A172 (cell line): ENCODE data around the gene MAPKAPK2. TPM values are rescaled to one million over a fixed set of nuclear protein-coding genes. Genes with fewer than 3 reads are reported as not detected.
"Not testable (repeated sequence)": the region's sequence is repeated elsewhere in the genome, so short reads cannot be mapped to it uniquely, and the experiment has no call there.

ENCODE experiments used
- DNase-seq: peaks from one replicate; pipeline ENCODE4 v3.0.0-alpha.2; 2015; ENCODE audit warnings: low spot score
- total RNA-seq: library from RNA; depleted of rRNA; stranded (reverse); fragments of >200 nt; shearing (Covaris generic); gene quantifications from 2 replicates; pipeline ENCODE4 v1.2.3, GENCODE V29; 2014

MAPKAPK2 gene
- total RNA-seq, 1 experiment from 2014 or later, result 46.9 TPM

- no peak for DNase-seq
Measured at GRCh38 chr1:206741142-206741701, 56.5 kb downstream of the MAPKAPK2 start.

GRCh38 chr1:206742719-206743383, 58.1 kb downstream of the MAPKAPK2 start:
- no peak for DNase-seq

- DNase-seq, result no peak
Measured at GRCh38 chr1:206744683-206745082, 60.0 kb downstream of the MAPKAPK2 start.

- no peak for DNase-seq
Measured at GRCh38 chr1:206745301-206745700, 60.6 kb downstream of the MAPKAPK2 start.

GRCh38 chr1:206748348-206749030, 63.8 kb downstream of the MAPKAPK2 start:
- no peak for DNase-seq

- DNase-seq, result no peak
Measured at GRCh38 chr1:206751891-206752290, 67.2 kb downstream of the MAPKAPK2 start.

GRCh38 chr1:206752481-206752880, 67.8 kb downstream of the MAPKAPK2 start:
- DNase-seq, result no peak

- DNase-seq, result peak; percentile 35
Measured at GRCh38 chr1:206753141-206753540, 68.4 kb downstream of the MAPKAPK2 start.

GRCh38 chr1:206754011-206754410, 69.3 kb downstream of the MAPKAPK2 start:
- DNase-seq, result no peak

GRCh38 chr1:206757524-206758266, 73.0 kb downstream of the MAPKAPK2 start:
- DNase-seq, result no peak

- no peak for DNase-seq
Measured at GRCh38 chr1:206760590-206760989, 75.9 kb downstream of the MAPKAPK2 start.

GRCh38 chr1:206761159-206761768, 76.6 kb downstream of the MAPKAPK2 start:
- DNase-seq, result no peak

GRCh38 chr1:206762741-206763364, 78.1 kb downstream of the MAPKAPK2 start:
- DNase-seq, result not testable (repeated sequence)

GRCh38 chr1:206765771-206766170, 81.1 kb downstream of the MAPKAPK2 start:
- not testable (repeated sequence) for DNase-seq

- DNase-seq, result peak; percentile 96
Measured at GRCh38 chr1:206766251-206766856, 81.6 kb downstream of the MAPKAPK2 start.

GRCh38 chr1:206768472-206769303, 84.0 kb downstream of the MAPKAPK2 start:
- no peak for DNase-seq

GRCh38 chr1:206769304-206769731, 84.6 kb downstream of the MAPKAPK2 start:
- no peak for DNase-seq

GRCh38 chr1:206770531-206771337, 86.0 kb downstream of the MAPKAPK2 start, which contains the start of gene IL19:
TSS of gene IL19 (plus strand) at chr1:206770773. CDS start at chr1:206836663, 65,890 bp downstream.
- no peak for DNase-seq

- no peak for DNase-seq
Measured at GRCh38 chr1:206771338-206771692, 86.6 kb downstream of the MAPKAPK2 start.
